SIG-M5 treated with dmso at 0.1 percent for 504 hours (cell line): ENCODE data around the gene PIK3C2G.
A peak's percentile ranks its signal among the peaks of the same experiment; 100 is the strongest.

ENCODE experiments used
- DNase-seq: peaks from one replicate; lab custom pipeline; 2025; ENCODE audit not compliant: unreplicated experiment; lab: John Stamatoyannopoulos, UW

Gene PIK3C2G

GRCh38 chr12:18270958-18271460 is 9.7 kb downstream of the PIK3C2G start:
- DNase-seq: no peak

- no peak for DNase-seq
These were observed 14.7 kb downstream of the PIK3C2G start for GRCh38 chr12:18275981-18276380.

GRCh38 chr12:18277196-18277595 is 15.9 kb downstream of the PIK3C2G start:
- DNase-seq: no peak

- no peak for DNase-seq
These were observed 19.4 kb downstream of the PIK3C2G start for GRCh38 chr12:18280728-18281127.

- DNase-seq: no peak
These were observed 20.6 kb downstream of the PIK3C2G start for GRCh38 chr12:18281941-18282340.

DNA sequence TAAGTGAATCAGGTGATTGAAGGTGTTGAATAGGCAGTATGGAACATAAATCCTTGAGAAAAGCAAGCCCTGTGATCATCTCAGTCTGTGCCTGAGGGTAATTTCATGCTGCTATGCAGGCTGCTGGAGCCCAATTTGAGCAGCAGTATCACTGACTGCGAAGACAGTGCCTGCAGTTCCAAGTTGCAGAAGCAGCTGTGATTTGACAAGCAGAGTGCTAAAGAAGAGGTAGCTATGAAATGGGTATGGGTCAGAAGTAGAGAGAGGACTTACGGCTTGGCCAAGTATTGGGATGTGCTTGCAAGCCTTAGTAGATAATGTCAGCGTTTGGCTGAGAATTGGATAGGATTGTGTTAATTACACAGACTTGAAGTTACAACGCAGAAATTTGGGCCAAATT is 22.5 kb downstream of the PIK3C2G start:
- DNase-seq: no peak

- DNase-seq: no peak
These were observed 23.1 kb downstream of the PIK3C2G start for GRCh38 chr12:18284386-18284785.

DNA sequence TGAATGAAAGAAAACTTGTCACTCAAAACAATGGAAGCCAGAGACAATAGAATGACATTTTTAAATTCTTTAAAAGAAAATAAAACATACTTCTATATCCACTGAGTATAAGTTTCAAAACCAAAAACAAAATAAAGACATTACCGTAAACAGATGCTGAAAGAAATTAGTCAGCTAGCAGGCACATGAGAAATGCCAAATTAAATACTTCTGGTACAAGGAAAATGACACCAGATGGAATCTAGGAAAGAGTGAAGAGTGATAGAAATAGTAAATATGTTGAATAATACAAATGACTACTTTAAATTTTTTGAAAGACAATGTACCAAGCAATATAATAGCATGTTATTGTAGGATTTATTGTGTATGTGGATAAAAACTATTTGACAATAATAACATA is 23.8 kb downstream of the PIK3C2G start:
- no peak for DNase-seq

DNA sequence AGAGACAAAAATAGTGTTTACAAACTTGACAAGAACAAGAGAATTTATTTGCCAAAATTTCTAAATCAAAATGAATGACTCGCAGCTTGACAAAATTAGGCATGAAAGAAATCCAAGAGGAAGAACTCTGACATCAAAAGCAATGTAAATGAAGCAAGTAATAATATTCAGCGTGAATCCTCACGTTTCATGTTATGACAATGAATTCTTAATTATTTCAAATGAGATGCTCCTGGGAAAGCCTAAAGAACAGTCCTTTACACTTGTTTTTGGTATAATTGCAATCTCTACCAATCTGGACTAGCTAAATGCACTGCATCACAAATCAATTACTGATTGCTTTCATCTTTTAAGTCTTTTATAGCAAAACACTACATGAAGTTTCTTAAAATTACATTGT is 29.1 kb downstream of the PIK3C2G start:
- DNase-seq: no peak

DNA sequence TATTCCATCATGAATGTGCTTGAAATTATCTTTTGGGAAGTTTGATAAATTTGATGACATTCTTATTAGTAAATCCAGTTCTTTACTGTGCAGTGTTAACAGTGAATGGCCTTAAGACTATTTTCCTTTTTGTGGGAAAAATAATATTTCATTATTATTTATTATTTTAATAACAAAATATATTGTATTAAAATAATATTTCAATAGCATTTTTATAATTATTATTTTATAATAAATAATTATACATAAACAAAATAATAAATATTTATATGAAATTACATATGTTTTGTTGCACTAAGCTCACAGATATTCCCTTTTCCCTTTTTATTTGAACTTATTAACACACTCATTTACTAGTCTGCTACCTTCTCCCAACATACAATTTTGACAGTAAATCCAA is 33.6 kb downstream of the PIK3C2G start:
- no peak for DNase-seq

- no peak for DNase-seq
These were observed 35.0 kb downstream of the PIK3C2G start for GRCh38 chr12:18296201-18296908.

DNA sequence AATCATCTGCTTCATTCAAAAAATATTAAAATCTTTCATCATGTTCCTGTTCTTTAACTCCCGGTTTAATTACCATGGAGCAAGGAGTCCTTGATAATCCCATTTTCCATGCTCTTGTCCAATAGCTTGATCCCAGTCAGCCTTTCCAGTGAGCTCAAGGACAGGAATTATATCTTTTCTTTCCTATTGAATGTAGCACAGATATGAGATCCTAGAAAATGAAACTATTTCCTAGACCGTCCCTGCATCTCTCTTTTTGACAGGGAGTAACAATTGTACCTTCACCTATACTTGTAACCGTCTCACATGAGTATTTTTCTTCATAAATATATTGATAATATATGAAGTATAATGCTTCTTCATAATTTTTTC is 35.6 kb downstream of the PIK3C2G start:
- no peak for DNase-seq

DNA sequence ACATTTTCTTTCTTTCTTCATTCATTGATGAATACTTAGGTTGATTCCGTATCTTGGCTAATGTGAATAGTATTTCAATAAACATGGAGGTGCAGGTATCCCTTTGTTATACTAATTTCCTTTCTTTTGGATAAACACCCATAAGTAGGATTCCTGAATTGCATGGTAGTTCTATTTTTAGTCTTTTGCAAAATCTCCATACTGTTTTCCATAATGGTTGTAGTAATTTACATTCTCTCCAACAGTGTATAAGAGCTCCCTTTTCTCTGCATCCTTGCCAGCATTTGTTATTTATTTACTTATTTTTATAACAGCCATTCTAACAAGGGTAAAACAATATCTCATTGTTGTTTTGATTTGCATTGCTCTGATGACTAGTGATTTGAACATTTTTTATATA is 36.6 kb downstream of the PIK3C2G start:
- DNase-seq: no peak

DNA sequence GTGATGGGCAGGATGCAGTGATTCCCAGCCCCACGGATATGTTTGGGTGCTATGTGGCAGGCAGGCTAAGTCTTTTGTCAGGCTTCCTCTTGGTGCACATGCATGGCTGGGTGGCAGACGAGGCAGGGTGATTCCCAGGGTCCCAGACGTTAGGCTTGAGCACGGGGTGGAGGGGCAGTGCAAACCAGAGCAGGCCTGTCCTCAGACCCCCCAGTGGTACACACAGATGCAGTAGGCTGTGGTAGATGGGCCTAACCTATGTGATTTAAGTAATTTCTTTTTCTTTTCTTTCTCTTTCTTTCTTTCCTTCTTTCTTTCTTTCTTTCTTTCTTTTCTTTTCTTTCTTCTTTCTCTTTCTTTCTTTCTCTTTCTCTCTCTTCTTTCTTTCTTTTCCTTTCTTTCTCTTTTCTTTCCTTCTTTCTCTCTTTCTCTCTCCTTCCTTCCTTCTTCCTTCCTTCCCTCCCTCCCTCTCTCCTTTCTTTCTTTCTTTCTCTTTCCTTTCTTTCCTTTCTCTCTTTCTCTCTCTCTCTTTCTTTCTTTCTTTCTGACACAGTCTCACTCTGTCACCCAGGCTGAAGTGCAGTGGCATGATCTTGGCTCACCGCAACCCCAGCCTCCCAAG is 41.6 kb downstream of the PIK3C2G start:
- DNase-seq: no peak

GRCh38 chr12:18304609-18305008 is 43.3 kb downstream of the PIK3C2G start:
- DNase-seq: no peak

DNA sequence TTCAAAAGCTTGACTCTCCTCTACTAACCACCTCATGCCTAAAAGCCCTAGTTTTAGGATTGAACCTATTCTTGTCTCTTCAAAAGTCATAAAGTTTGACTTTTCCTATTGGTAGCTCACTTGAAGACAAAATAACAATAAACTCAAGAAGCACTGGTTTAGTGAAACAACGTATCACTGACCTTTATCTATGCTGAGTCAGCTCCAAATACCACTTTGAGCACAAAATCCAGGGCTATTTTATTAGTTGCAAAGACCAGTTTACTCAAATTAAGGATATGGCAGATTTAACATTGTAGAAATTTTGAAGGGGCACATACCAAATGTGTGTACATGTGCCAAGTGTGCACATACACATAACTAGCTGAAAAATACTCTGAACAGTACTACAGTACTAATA is 45.0 kb downstream of the PIK3C2G start:
- DNase-seq: no peak

- no peak for DNase-seq
These were observed 52.0 kb downstream of the PIK3C2G start for GRCh38 chr12:18313306-18313705.

DNA sequence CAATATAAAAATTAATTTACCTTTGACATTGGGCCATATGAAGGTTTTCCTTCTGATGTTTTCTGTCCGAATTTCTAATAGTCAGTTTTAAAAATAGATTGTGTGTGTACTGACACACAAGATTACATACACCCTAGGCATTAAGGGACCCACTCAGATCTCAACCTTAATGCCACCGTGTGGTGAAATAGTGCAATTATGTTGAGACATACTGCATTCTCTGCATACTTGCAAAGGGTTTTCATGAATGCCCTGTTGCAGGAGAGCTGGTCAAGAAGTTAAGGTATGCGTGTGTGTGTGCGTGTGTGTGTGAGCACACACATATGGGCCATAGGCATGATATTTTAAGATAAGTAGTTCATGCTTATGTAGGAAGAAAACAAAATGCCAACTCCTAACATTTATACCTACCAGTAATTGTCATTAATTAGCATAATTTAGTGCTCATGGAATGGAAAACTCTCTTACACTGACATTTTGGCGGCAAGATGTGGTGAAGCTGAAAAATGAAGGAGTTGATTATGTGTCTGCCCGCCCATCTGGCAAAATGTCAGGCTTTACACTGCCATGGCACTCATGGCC is 58.8 kb downstream of the PIK3C2G start:
- DNase-seq: peak; percentile 52

DNA sequence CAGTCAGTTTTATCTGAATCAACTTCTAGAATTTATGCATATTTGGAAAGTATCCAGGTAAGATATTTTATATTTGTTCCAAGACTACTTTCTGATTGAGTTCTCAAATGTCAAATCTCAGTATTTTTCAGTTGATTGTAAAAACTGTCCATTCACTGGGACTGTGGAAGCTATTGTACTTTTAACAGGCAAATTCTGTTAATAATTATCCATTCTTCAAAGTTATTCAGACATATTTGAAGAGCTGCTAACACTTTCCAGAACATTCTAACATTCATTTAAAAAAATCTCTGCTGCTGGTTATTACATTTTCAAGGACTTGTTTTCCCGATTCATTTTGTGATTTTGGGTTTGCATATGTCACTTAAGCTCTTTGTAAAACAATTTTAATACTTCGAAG is 59.7 kb downstream of the PIK3C2G start:
- DNase-seq: no peak

- DNase-seq: no peak
These were observed 61.8 kb downstream of the PIK3C2G start for GRCh38 chr12:18323159-18323558.

DNA sequence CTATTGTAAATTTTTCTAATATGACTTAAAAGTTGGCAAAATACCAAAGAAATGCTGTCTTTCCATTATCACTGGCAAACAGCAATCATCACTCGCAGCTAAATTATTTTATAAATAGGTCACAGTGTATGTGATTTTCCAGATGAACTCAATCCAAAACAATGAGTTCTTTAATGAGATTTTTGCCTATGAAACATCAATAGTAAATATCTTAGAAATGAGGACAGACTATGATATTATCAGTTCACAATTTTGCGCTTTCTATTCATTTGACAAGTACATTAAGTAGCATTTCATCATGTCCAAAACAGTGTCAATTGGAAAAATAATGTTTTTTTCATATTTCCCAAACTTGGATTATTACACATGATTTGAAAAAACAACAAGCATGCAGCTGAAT is 65.7 kb downstream of the PIK3C2G start:
- DNase-seq: no peak

DNA sequence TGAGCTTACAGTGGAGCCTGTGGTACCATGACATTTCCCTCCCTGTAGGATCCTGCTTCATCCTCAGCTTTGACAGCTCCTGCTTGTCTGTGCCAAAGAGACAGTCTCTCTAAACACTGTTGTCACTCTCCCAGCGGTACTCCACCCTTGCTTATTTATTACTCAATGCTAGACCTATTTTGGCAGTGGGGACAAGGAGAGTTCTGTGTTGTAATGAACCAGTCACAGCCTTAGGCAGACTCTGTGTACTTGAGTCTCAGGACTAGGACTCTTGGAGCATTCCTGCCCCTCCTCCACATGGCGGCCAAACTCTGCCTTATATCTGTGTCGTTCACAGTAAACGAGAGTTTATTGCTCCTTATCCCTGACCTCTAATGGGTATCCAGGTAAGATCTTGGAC is 70.9 kb downstream of the PIK3C2G start:
- DNase-seq: no peak
